Endothelial cell of umbilical vein (primary cell): ENCODE data around the gene PDLIM5. TPM values are rescaled to one million over a fixed set of nuclear protein-coding genes. Genes with fewer than 3 reads are reported as not detected.

Experiments used
- BruUV-seq: library from RNA; stranded (reverse); fragments of 400-500 nt; replicated peaks from 2 replicates; lab custom pipeline; 2021; lab: Mats Ljungman, UMichigan
- CTCF ChIA-PET: fragments of 300-600, 350-600 bp; sonication (Branson Sonifier 250); formaldehyde crosslinking; loops from one replicate; lab custom pipeline; 2021; ENCODE audit warnings: antibody characterized with exemption, inconsistent platforms; lab: Charles Lee
- POLR2A ChIA-PET: fragments of 300-600, 350-600 bp; sonication (Branson Sonifier 250); formaldehyde crosslinking; loops from one replicate; lab custom pipeline; 2021; ENCODE audit warnings: antibody characterized with exemption, inconsistent platforms; lab: Charles Lee
- DNase-seq: peaks from one replicate; pipeline ENCODE4 v3.0.0-alpha.2; 2011; ENCODE audit warnings: low read depth, low spot score
- FAIRE-seq: peaks from 2 replicates; lab custom pipeline; 2011; peaks lifted over from hg19 to GRCh38; lab: Jason Lieb, UNC
- H2AFZ ChIP-seq: 2 replicates; pipeline ENCODE4 v1.6.0; 2012; ENCODE audit warnings: low read depth, low read length, control low read depth, inconsistent platforms
- H3K27ac ChIP-seq: 2 replicates; pipeline ENCODE4 v1.5.1; 2011; ENCODE audit warnings: low read depth, mild to moderate bottlenecking, control low read depth, low read length, moderate library complexity; ENCODE audit not compliant: insufficient read depth
- H3K27me3 ChIP-seq, 2 experiments: 2 replicates each; pipeline versions ENCODE4 v1.6.0 to v1.6.1; 2011; ENCODE audit warnings: low read length in 2 of 2, mixed read lengths in 1 of 2; ENCODE audit not compliant: control insufficient read depth in 2 of 2, insufficient read depth in 2 of 2
- H3K36me3 ChIP-seq, 2 experiments: 2 replicates in 1 of 2; 3 replicates in 1 of 2; pipeline ENCODE4 v1.5.1; 2011; ENCODE audit warnings: low read length in 2 of 2, mild to moderate bottlenecking in 1 of 2, moderate library complexity in 1 of 2; ENCODE audit not compliant: control insufficient read depth in 2 of 2, insufficient read depth in 2 of 2; ENCODE audit errors: extremely low read depth in 1 of 2
- H3K4me1 ChIP-seq: 3 replicates; pipeline ENCODE4 v1.5.1; 2011; ENCODE audit warnings: mild to moderate bottlenecking, low read length; ENCODE audit not compliant: control insufficient read depth, insufficient read depth; ENCODE audit errors: extremely low read depth
- H3K4me2 ChIP-seq: 2 replicates; pipeline ENCODE4 v1.6.1; 2011; ENCODE audit warnings: low read length, control low read depth, mixed read lengths; ENCODE audit not compliant: insufficient read depth
- H3K4me3 ChIP-seq, 3 experiments: fragments of 200-600 bp in 1 of 3; sonication (generic), shearing (Covaris generic) in 1 of 3; replicated peaks in 1 of 3; 2 replicates each; pipeline ENCODE4 v1.5.1; 2011 to 2016; ENCODE audit warnings: control low read depth in 3 of 3, low read length in 3 of 3, mild to moderate bottlenecking in 2 of 3, inconsistent platforms in 1 of 3, low read depth in 1 of 3, moderate library complexity in 1 of 3; ENCODE audit not compliant: insufficient read depth in 1 of 3
- H3K79me2 ChIP-seq: 2 replicates; pipeline ENCODE4 v1.6.0; 2012; ENCODE audit warnings: low read length, inconsistent platforms; ENCODE audit not compliant: control insufficient read depth, insufficient read depth
- H3K9ac ChIP-seq: replicated peaks from 2 replicates; pipeline ENCODE3; 2011; ENCODE audit warnings: low read length, control low read depth; ENCODE audit not compliant: insufficient read depth; ENCODE audit errors: extremely low read depth
- H3K9me1 ChIP-seq: replicated peaks from 3 replicates; pipeline ENCODE4 v1.6.0; 2011; ENCODE audit warnings: mild to moderate bottlenecking, low read length; ENCODE audit not compliant: control insufficient read depth, insufficient read depth; ENCODE audit errors: extremely low read depth
- H3K9me3 ChIP-seq: replicated peaks from 2 replicates; pipeline ENCODE4 v1.5.1; 2012; ENCODE audit warnings: low read length, inconsistent platforms; ENCODE audit not compliant: control insufficient read depth, insufficient read depth
- H4K20me1 ChIP-seq: replicated peaks from 2 replicates; pipeline ENCODE3; 2011; ENCODE audit warnings: mild to moderate bottlenecking, low read length; ENCODE audit not compliant: control insufficient read depth, insufficient read depth; ENCODE audit errors: extremely low read depth
- CTCF ChIP-seq, 2 donors: IDR thresholded peaks; 1 replicate in 1 of 2; 2 replicates in 1 of 2; pipeline ENCODE4 v1.5.1; 2011; ENCODE audit warnings: low read length in 2 of 2, mild to moderate bottlenecking in 2 of 2, moderate library complexity in 2 of 2, control low read depth in 1 of 2, inconsistent platforms in 1 of 2, low read depth in 1 of 2; ENCODE audit not compliant: insufficient read depth in 1 of 2; ENCODE audit errors: extremely low read depth in 1 of 2
- EZH2 ChIP-seq: IDR thresholded peaks from 2 replicates; pipeline ENCODE4 v1.6.1; 2012; ENCODE audit warnings: borderline replicate concordance, low read depth, mild to moderate bottlenecking, moderate library complexity, low read length, inconsistent platforms; ENCODE audit not compliant: severe bottlenecking
- FOS ChIP-seq: IDR thresholded peaks from 2 replicates; pipeline ENCODE4 v1.6.1; 2011; ENCODE audit warnings: mild to moderate bottlenecking, low read length, moderate library complexity, borderline replicate concordance; ENCODE audit not compliant: insufficient read depth
- GATA2 ChIP-seq: IDR thresholded peaks from 2 replicates; pipeline ENCODE4 v1.7.0; 2011; ENCODE audit warnings: low read depth, mild to moderate bottlenecking, moderate library complexity, mixed read lengths, low read length; ENCODE audit not compliant: insufficient read length, insufficient read depth
- JUN ChIP-seq: IDR thresholded peaks from 2 replicates; pipeline ENCODE4 v1.6.1; 2011; ENCODE audit warnings: borderline replicate concordance, low read depth; ENCODE audit not compliant: insufficient read length, insufficient read depth
- POLR2A ChIP-seq: IDR thresholded peaks from 2 replicates; pipeline ENCODE4 v1.6.1; 2012; ENCODE audit warnings: low read depth, mild to moderate bottlenecking, control low read depth, low read length
- POLR2AphosphoS5 ChIP-seq: IDR thresholded peaks from 2 replicates; pipeline ENCODE4 v1.6.1; 2012; ENCODE audit warnings: low read depth, mild to moderate bottlenecking, control low read depth, low read length, moderate library complexity; ENCODE audit not compliant: insufficient read depth
- dilution Hi-C: fragments of 300-500 bp; cut with MboI; formaldehyde crosslinking; loops from one replicate; pipeline ENCODE4 v1.15.0; 2019; ENCODE audit warnings: low sequenced_read_pairs; ENCODE audit not compliant: extremely low pct_ligation_motif_present
- intact Hi-C: fragments of 100-400 bp; cut with micrococcal nuclease; formaldehyde crosslinking; loops from one replicate; pipeline ENCODE4 v1.10.0; 2022
- polyA plus RNA-seq, 4 experiments: library from polyadenylated mRNA; depleted of rRNA in 3 of 4; stranded (reverse) in 3 of 4; unstranded in 1 of 4; fragments of >200 nt; gene quantifications; 2 replicates each; pipeline versions ENCODE4 v1.2.1 to v1.2.3, GENCODE V29; 2011 to 2012; ENCODE audit warnings: missing spikeins in 1 of 4
- total RNA-seq: library from RNA; stranded (reverse); gene quantifications from 2 replicates; pipeline ENCODE4 v1.2.3, GENCODE V29; 2021
- TF ChIP-seq, protein P1 (sequence below): IDR thresholded peaks from 2 replicates; pipeline ENCODE4 v1.6.1; 2011; ENCODE audit not compliant: insufficient read depth, insufficient read length

PDLIM5 gene
- total and polyA plus RNA-seq, 2 donors (not counting 3 experiments of a cell fraction or from before 2014, with no cell fraction given), result 243 to 310 TPM

- BruUV-seq, result no TSS peak
- H3K4me2 ChIP-seq, result no peak overlapping the region
- ChIA-PET CTCF (interaction anchor here (0.8 to 3.2 kb wide), 7 partner anchors 9 to 186 kb away, joined by 3 to 62 read pairs (median 3); partner anchors contain the start of gene PDLIM5), POLR2A (no interaction called here)
- H3K79me2 ChIP-seq, result no peaks in the 10 kb centered on the region
- intact Hi-C loops (loop anchor here (5.0 to 10.0 kb wide), 2 partner anchors 107 to 305 kb away; no protein-coding TSS in a partner anchor), dilution Hi-C loops (no loop called here)
- H3K9me1 ChIP-seq, result no peaks in the 10 kb centered on the region
- peaks cover 30% of the 10 kb centered on the region for H3K4me1 ChIP-seq
- no peaks in the 10 kb centered on the region for H3K9me3 ChIP-seq
- DNase-seq (no peak), FAIRE-seq (no peak)
- no peaks in the 10 kb centered on the region for H3K36me3 ChIP-seq
- no peak for TF ChIP-seq POLR2AphosphoS5
- no peak for TF ChIP-seq EZH2
- TF ChIP-seq CTCF (IDR thresholded peaks at IDR 0.05; ENCODE audit: extremely low read depth in 1 of 2, insufficient read depth in 1 of 2, low read depth in 1 of 2, low read length in 2 of 2), result no peak
- TF ChIP-seq FOS, result no peak
- TF ChIP-seq, protein P1, sequence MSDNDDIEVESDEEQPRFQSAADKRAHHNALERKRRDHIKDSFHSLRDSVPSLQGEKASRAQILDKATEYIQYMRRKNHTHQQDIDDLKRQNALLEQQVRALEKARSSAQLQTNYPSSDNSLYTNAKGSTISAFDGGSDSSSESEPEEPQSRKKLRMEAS, result no peak
- no peak for TF ChIP-seq GATA2
- no peak for TF ChIP-seq JUN
- no peak for TF ChIP-seq POLR2A
- H4K20me1 ChIP-seq, result no peaks in the 10 kb centered on the region
- no peaks in the 10 kb centered on the region for H3K27me3 ChIP-seq
- H3K9ac ChIP-seq, result no peak overlapping the region
- H2AFZ ChIP-seq, result no peak overlapping the region
- H3K4me3 ChIP-seq, result no peak overlapping the region
- no peak overlapping the region for H3K27ac ChIP-seq
These were observed 42.4 kb upstream of the PDLIM5 start for GRCh38 chr4:94409375-94409679.
